Kidney (tissue), 14 donors: ENCODE measurements around the gene EFNA3. TPM values are rescaled to one million over a fixed set of nuclear protein-coding genes. Genes with fewer than 3 reads are reported as not detected.
"Not testable (repeated sequence)": the region's sequence is repeated elsewhere in the genome, so short reads cannot be mapped to it uniquely, and the experiment has no call there.

Experiments
- DNase-seq, 5 donors: peaks; one replicate each; pipeline ENCODE4 v3.0.0-alpha.2; 2013 to 2020
- FAIRE-seq: peaks from 2 replicates; lab custom pipeline; 2012; peaks lifted over from hg19 to GRCh38; lab: Jason Lieb, UNC
- H3K27ac ChIP-seq, 2 donors: one replicate each; pipeline ENCODE4 v1.7.0; 2013; ENCODE audit warnings: low read depth in 2 of 2, low read length in 2 of 2, inconsistent platforms in 1 of 2
- H3K27me3 ChIP-seq: one replicate; pipeline ENCODE4 v1.7.1; 2013; ENCODE audit warnings: low read length, inconsistent platforms; ENCODE audit not compliant: control insufficient read depth, insufficient read depth
- H3K36me3 ChIP-seq, 3 donors: one replicate each; pipeline versions ENCODE4 v1.7.0 to v1.7.1; 2013; ENCODE audit warnings: low read length in 3 of 3, control low read depth in 1 of 3, inconsistent platforms in 1 of 3; ENCODE audit not compliant: insufficient read depth in 3 of 3, control insufficient read depth in 2 of 3
- H3K4me1 ChIP-seq, 3 donors: one replicate each; pipeline versions ENCODE4 v1.7.0 to v1.7.1; 2013; ENCODE audit warnings: low read length in 3 of 3, inconsistent platforms in 1 of 3, low read depth in 1 of 3; ENCODE audit not compliant: control insufficient read depth in 2 of 3, insufficient read depth in 2 of 3
- H3K4me3 ChIP-seq, 3 donors: one replicate each; pipeline versions ENCODE4 v1.7.0 to v1.8.1; 2013; ENCODE audit warnings: low read length in 3 of 3, control low read depth in 1 of 3, inconsistent platforms in 1 of 3
- H3K9ac ChIP-seq, 3 donors: one replicate each; pipeline versions ENCODE4 v1.7.0 to v1.7.1; 2013; ENCODE audit warnings: low read length in 3 of 3, control low read depth in 1 of 3, inconsistent platforms in 1 of 3
- H3K9me3 ChIP-seq, 3 donors: one replicate each; pipeline versions ENCODE4 v1.7.0 to v1.7.1; 2013; ENCODE audit warnings: low read length in 3 of 3, control low read depth in 1 of 3, inconsistent platforms in 1 of 3; ENCODE audit not compliant: control insufficient read depth in 2 of 3, insufficient read depth in 1 of 3
- CTCF ChIP-seq: IDR thresholded peaks from 3 replicates; pipeline ENCODE4 v1.5.1; 2012; ENCODE audit warnings: mild to moderate bottlenecking, moderate library complexity, borderline replicate concordance; ENCODE audit not compliant: insufficient read depth; ENCODE audit errors: extremely low read depth
- intact Hi-C: fragments of 100-400 bp; cut with DNase I; formaldehyde crosslinking; loops from one replicate; pipeline ENCODE4 v1.11.1; 2022
- polyA plus RNA-seq: library from polyadenylated mRNA; stranded (reverse); fragments of 350-450 nt; fragmentation: Illumina TruSeq; extraction: RNeasy Lipid Tissue Mini Kit (QIAGEN cat#74804); gene quantifications from one replicate; pipeline ENCODE4 v1.2.3, GENCODE V29; 2014; ENCODE audit warnings: low read depth, low replicate concordance; ENCODE audit not compliant: insufficient read depth
- total RNA-seq: library from RNA; stranded (reverse); fragmentation: NEBNext Ultra II Directional; extraction: Animal tissue kit (Norgen Biotek cat#: 25700); gene quantifications from one replicate; pipeline ENCODE4 v1.2.1, GENCODE V29; 2021
- donor health status: control.
- donor health status: control.
- donor health status: control.
- donor health status: control.
- donor health status: control.
- donor health status: DM: yes; HTN: yes; CAD: no.
- donor health status: Normal renal cell carcinoma (clear cell type).

EFNA3 gene
- total and polyA plus RNA-seq, 2 donors from 2014 or later = 1.2 to 1.7 TPM

- H3K4me1 ChIP-seq = no peaks in the 10 kb centered on the region
- FAIRE-seq (no peak), DNase-seq (no peak)
- H3K27me3 ChIP-seq = peaks cover 2% of the 10 kb centered on the region
- H3K27ac ChIP-seq = no peak overlapping the region
- no peak overlapping the region for H3K9ac ChIP-seq
- intact Hi-C loops = no loop called here
- H3K4me3 ChIP-seq = no peak overlapping the region
- no peaks in the 10 kb centered on the region for H3K36me3 ChIP-seq
- TF ChIP-seq CTCF = no peak
- no peaks in the 10 kb centered on the region for H3K9me3 ChIP-seq
Measured at GRCh38 chr1:155116113-155116764, 37.6 kb downstream of the EFNA3 start.

GRCh38 chr1:155117610-155118009 lies 39.0 kb downstream of the EFNA3 start:
- Histone ChIP-seq H3K27me3 (peaks cover 2% of the 10 kb centered on the region), H3K9me3 (no peaks in the 10 kb centered on the region), H3K9ac (no peak overlapping the region), H3K4me1 (no peaks in the 10 kb centered on the region), H3K4me3 (no peak overlapping the region), H3K36me3 (no peaks in the 10 kb centered on the region), H3K27ac (no peak overlapping the region)
- FAIRE-seq (no peak), DNase-seq (no peak)
- intact Hi-C loops = no loop called here
- no peak for TF ChIP-seq CTCF

GRCh38 chr1:155118090-155118489 lies 39.5 kb downstream of the EFNA3 start:
- intact Hi-C loops, FAIRE-seq, H3K27ac ChIP-seq, H3K4me3 ChIP-seq, DNase-seq, H3K4me1 ChIP-seq, H3K36me3 ChIP-seq, H3K9ac ChIP-seq, H3K27me3 ChIP-seq, H3K9me3 ChIP-seq: not testable (repeated sequence)

GRCh38 chr1:155120253-155120652 lies 41.6 kb downstream of the EFNA3 start:
- DNase-seq (no peak), FAIRE-seq (no peak)
- H3K27ac ChIP-seq = no peak overlapping the region

More at GRCh38 chr1:155120253-155120652, 41.6 kb downstream of the EFNA3 start:
- Histone ChIP-seq H3K4me3 (no peak overlapping the region), H3K9ac (no peak overlapping the region), H3K4me1 (peaks cover 0 to 13% (median 7%) of the 10 kb centered on the region in 3 donors), H3K27me3 (peaks cover 2% of the 10 kb centered on the region), H3K9me3 (no peaks in the 10 kb centered on the region), H3K36me3 (no peaks in the 10 kb centered on the region)
- intact Hi-C loops = no loop called here
- TF ChIP-seq CTCF = no peak
